ENCODE results near the gene RAB6B.

Gene RAB6B

GRCh38 chr3:133833880-133834620 is 61.6 kb downstream of the RAB6B start:
- no peak for FAIRE-seq

DNA sequence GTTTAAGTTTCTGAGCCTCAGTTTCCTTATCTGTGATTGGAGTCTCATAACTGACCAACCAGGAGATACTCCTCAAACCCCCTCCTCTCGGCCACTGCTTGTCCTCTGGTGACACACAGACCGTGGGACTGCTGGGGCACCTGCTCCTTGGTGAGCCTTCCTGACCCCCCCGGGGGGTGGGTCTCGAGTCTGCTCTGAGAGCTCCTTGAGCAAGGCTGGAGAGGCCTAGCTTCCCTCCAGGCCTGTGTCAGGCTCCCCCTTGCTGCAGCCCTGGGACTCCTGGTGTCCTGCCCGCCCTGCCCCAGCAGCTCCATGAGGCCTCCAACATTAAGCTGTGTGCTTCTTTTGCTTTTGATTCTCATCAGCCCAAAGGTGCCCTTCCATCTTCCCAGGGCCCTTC is 62.4 kb downstream of the RAB6B start:
- no peak for FAIRE-seq

DNA sequence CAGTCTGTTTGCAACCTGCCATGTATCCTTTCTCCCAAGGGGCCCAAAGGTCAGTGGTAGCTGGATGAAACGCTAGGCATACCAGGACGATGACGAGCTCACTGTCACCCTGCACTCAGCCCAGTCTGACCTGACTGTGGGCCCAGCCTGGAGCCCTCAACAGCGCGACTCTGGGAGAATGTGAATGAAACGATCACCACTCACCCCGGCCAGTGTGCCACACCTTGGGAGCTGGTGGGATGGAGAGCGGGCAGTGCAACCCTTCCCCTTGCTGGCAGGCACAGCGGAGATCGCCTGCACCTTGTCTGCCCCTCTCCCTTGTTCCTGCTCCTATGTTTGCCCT is 62.9 kb downstream of the RAB6B start:
- FAIRE-seq, result no peak

- no peak for FAIRE-seq
Measured at GRCh38 chr3:133831966-133832801, 63.5 kb downstream of the RAB6B start.

DNA sequence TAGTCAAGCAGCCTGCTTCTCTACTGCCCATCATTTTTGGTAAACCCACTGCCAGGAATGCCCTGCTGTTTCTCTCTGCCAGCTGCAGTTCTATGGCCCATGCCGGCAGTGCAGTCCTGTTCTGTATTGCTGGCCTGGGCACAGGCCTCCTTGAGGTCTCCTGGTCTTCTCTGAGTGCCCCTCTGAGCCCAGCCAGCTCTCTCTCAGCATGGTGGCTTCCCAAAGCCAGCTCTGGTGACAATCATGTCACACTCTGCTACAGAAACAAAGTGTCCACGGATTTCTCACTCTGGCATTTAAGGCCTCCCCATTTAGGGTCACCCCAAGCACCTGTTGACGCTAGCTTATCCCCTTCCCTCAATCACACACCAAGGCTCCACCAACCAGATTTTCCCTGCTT is 65.6 kb downstream of the RAB6B start:
- no peak for FAIRE-seq

- FAIRE-seq, result no peak
Measured at GRCh38 chr3:133829310-133829707, 66.4 kb downstream of the RAB6B start.

DNA sequence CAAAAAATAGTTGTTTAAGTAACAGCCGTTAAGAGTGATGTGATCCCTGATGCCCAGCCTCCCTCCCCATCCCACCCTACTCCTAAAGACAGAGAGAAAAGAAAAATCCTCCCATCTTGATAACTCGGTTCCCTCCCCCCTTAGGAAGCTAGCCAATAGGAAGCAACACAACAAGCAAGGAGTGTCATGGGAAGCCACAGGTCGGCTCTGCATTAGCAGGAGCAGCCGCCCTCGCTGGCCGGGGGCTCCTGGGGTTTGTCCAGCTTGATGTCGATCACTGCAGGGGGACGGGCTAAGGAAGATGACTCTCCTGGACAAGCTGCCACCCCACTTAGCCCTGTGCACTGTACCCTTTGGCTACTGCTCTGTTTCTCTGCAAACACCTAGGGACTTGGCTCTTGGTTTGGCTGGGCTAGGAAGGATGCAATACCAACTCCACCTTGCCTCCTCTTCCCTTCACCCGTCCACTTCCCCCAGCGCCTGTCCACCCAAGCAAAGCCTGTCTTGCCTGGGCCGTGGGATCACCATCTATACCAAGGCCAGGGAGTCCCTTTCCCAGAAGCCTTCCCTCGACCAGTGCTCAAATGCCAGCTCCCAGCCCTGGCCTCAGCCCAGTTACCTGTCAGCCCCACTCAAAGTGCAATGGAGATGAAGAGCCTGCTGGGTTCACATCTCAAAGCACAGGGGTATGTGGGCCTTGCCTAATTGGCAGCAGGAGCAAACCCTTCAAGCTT is 66.9 kb downstream of the RAB6B start:
- FAIRE-seq, result no peak

DNA sequence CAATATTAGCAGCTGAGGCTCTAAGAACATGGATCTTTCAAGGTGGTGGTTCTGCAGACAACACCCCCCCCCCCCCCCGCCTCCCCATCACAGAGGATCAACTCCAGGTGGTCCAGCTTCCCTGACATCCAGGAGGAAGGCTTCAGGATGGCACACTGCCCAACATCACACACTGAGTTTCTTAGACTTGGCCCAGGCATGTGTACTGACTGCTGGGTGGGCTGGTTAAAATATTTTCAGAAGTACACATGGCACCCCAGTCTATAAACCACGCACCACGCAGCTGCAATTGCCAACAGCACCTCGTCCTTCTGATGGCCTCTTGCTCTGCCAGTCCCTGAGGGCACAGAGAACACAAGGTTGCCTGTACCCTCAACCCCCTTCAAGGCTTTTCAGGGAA is 68.0 kb downstream of the RAB6B start:
- FAIRE-seq, result no peak

DNA sequence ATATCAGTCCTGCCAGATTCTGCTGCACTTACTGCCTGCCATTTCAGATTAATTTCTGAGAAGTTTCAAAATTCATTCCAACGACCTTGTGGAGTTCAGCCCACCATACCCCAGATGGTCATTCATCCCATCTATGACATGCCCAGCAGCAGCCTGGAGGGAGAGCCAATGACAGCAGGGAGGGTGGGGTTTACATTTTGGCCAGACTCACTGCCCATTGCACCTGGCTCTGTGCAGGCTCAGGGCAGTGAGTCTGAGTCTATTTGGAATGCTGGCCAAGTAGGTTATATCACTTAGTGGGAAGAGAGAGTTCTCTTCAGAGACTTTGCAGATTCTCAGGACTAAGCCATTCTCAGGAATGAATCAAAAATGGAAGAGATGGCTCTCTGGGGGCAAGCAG is 68.5 kb downstream of the RAB6B start:
- no peak for FAIRE-seq

DNA sequence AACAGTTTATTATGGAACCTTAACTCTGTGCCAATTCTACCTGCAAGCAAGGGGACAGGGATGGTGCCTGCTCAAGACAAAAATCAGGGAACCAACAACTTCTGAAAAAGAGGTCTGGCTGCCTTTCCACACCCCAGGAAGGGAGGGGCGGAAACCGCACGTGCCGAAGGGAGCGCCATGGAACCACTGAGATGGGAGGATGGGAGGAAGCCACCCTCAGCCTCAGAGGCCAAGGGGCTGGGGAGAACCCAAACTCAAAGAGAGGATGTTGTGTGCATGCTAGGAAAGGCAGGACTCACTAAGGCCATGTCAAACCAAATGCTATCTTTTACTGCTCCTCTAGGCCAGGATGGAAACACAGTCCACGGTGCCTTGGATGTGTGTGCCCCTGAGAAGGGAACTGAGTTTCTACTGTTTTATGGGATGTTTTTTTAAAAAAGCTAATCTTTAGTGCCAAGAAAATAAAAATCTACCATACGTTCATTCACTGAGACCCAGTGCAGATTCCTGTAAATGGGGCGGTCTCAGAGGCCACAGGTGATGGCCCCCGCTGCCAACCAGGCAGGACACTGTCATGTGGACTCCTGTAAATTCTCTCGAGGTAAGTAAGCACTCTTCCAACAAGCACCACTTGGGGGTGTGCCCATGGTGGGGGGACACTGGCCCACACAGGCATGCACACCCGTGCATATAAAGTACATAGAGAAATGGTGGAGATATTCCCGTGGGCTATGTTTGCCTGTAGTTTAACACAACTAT is 69.5 kb downstream of the RAB6B start:
- no peak for FAIRE-seq

DNA sequence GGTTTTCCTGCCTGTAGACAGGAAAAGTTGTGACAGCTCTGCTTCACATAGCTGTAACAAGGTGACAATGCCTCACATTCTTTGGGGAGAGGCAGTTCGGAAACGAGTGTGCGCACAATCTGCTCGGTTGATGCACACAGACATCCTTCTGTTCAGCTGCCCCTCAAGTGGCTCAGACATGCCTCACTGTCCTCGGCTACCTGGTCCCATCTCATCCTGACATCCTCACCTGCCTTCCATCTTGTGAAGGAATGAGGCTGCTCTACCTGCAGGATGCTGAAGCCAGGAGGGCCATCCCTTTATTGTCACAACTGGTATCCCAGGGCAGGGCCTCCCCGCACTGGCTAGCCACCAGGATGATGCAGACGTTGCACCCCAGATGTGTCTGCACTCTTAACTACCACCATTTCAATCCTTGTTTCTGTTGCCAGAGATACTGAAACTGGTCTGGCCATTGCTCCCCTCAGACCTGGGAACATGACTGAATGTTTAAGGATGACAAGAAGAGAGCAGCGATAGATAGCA is 70.7 kb downstream of the RAB6B start:
- no peak for FAIRE-seq

- no peak for FAIRE-seq
Measured at GRCh38 chr3:133821767-133822638, 73.7 kb downstream of the RAB6B start.

- no peak for FAIRE-seq
Measured at GRCh38 chr3:133820889-133821675, 74.6 kb downstream of the RAB6B start.

GRCh38 chr3:133820129-133820528 is 75.6 kb downstream of the RAB6B start:
- no peak for FAIRE-seq

DNA sequence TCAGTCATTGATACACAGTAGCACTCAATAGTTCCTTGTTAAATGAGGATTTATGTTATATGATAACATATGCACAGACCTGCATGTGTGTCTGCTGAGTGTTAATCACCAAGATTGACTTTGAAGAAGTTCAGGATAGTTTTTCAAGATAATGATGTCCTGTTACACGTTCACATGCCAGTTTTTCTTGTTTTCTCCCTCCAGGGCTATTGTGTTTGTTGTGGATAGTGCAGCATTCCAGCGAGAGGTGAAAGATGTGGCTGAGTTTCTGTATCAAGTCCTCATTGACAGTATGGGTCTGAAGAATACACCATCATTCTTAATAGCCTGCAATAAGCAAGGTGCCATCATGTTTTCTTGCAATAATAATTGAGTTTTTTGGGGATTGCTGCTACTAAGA is 80.3 kb downstream of the RAB6B start:
- no peak for FAIRE-seq

DNA sequence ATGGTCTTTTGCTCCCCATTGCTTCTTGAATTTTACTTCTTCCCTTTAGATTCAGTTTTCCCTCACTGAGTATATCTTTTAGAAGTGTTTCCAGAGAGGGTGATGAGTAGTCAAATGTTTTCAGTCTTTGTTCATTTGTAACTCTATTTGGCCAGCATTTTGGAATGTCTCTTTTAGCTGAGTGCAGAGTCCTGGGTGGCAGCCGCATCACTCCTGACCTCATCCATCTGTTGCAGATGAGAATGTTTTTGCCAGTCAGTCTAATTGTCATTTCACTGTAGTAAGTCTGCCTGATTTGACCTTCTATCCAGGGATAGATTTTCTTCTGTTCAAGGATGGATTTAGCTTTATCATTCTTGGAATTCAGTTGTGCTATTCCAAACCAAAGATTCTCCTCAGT is 82.8 kb downstream of the RAB6B start:
- FAIRE-seq, result no peak

GRCh38 chr3:133805702-133806475 is 89.8 kb downstream of the RAB6B start, which contains the start of gene SRPRB:
Gene SRPRB, plus strand, starts transcription at chr3:133805815. Its CDS starts 34 bp downstream, at chr3:133805849.
- FAIRE-seq, result no peak

DNA sequence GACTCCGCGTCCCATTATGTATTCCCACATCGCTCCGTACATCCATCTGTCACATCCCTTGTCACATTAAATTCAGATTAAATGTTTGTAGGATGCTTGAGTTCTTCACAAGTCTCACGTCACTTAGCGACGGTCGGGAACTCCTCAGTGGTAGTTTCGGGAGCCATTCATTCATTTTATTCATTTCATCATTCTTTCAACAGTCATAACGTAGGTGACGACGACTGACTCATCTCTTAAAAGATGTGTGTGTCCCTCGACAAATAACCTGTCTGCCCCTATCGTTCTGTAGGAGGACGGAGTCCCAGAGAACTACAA is 90.3 kb downstream of the RAB6B start:
- FAIRE-seq, result no peak

DNA sequence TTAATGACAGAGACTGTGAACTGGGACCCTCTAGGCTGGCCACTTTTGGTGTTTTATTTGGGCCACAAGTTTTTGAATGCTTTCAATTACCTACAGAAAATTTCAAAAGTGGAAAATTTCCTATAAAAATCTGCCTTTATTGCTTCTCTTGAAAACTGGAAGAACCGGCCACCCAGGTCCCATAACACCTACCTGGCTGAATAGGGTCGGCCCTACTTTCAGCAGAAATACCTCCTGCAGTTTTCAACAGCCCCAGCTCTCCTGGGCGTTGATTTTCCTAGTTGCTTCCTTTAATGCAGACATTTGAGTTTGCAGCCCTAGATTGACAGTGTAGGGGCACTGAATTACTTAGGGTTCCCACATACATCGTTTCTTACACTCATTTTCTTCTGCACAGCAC is 90.8 kb downstream of the RAB6B start:
- no peak for FAIRE-seq

GRCh38 chr3:133803469-133803868 is 92.2 kb downstream of the RAB6B start:
- no peak for FAIRE-seq

Measured in TTC549 (cell line).